Caco-2 (cell line): Measurements from ENCODE around the gene RGMA. TPM values are rescaled to one million over a fixed set of nuclear protein-coding genes. Genes with fewer than 3 reads are reported as not detected.

Source experiments
- BruUV-seq: library from RNA; stranded (reverse); fragments of 400-500 nt; replicated peaks from 2 replicates; lab custom pipeline; 2021; lab: Mats Ljungman, UMichigan
- CTCF ChIA-PET: fragments of 300-600 bp; sonication (Branson Sonifier 250); formaldehyde crosslinking; loops from one replicate; lab custom pipeline; 2022; ENCODE audit warnings: antibody characterized with exemption; lab: Charles Lee
- POLR2A ChIA-PET: fragments of 300-600 bp; sonication (Branson Sonifier 250); formaldehyde crosslinking; loops from one replicate; lab custom pipeline; 2022; ENCODE audit warnings: antibody characterized with exemption; lab: Charles Lee
- DNase-seq, 2 experiments: peaks; one replicate each; pipeline versions ENCODE4 v3.0.0 to v3.0.0-alpha.2; 2020 to 2022
- H3K27me3 ChIP-seq: replicated peaks from 2 replicates; pipeline ENCODE4 v1.6.0; 2011; ENCODE audit warnings: low read length; ENCODE audit not compliant: control insufficient read depth, insufficient read depth
- H3K36me3 ChIP-seq: 2 replicates; pipeline ENCODE4 v1.5.1; 2011; ENCODE audit warnings: low read length; ENCODE audit not compliant: control insufficient read depth, insufficient read depth
- H3K4me1 ChIP-seq: fragments of 250-450 bp; sonication (Bioruptor Pico); 2 replicates; pipeline ENCODE4 v1.5.1; 2020; ENCODE audit warnings: mild to moderate bottlenecking
- H3K4me3 ChIP-seq: 2 replicates; pipeline ENCODE4 v1.5.1; 2011; ENCODE audit warnings: low read depth, mild to moderate bottlenecking, control low read depth, low read length
- H3K9me3 ChIP-seq: fragments of 250-450 bp; sonication (Bioruptor Pico); 2 replicates; pipeline ENCODE4 v1.5.1; 2020; ENCODE audit warnings: mild to moderate bottlenecking, moderate library complexity
- H3K27ac Mint-ChIP-seq: one replicate; pipeline ENCODE4 v1.8.0; 2022; ENCODE audit warnings: mixed read lengths; ENCODE audit not compliant: unreplicated experiment
- H3K27me3 Mint-ChIP-seq: one replicate; pipeline ENCODE4 v1.8.0; 2022; ENCODE audit warnings: mixed read lengths; ENCODE audit not compliant: insufficient read depth, unreplicated experiment
- H3K36me3 Mint-ChIP-seq: one replicate; pipeline ENCODE4 v1.8.0; 2022; ENCODE audit warnings: mild to moderate bottlenecking, mixed read lengths; ENCODE audit not compliant: insufficient read depth, unreplicated experiment
- H3K4me1 Mint-ChIP-seq: one replicate; pipeline ENCODE4 v1.8.0; 2022; ENCODE audit warnings: low read depth, mixed read lengths; ENCODE audit not compliant: unreplicated experiment
- H3K4me3 Mint-ChIP-seq: one replicate; pipeline ENCODE4 v1.8.0; 2022; ENCODE audit warnings: mild to moderate bottlenecking, moderate library complexity, mixed read lengths; ENCODE audit not compliant: unreplicated experiment
- H3K9me3 Mint-ChIP-seq: one replicate; pipeline ENCODE4 v1.8.0; 2022; ENCODE audit warnings: mixed read lengths; ENCODE audit not compliant: unreplicated experiment
- intact Hi-C: fragments of 100-400 bp; cut with micrococcal nuclease; formaldehyde crosslinking; loops from one replicate; pipeline ENCODE4 v1.10.0; 2022; ENCODE audit not compliant: unreplicated experiment
- total RNA-seq: library from RNA; stranded (reverse); gene quantifications from 2 replicates; pipeline ENCODE4 v1.2.3, GENCODE V29; 2022
- TF ChIP-seq, protein P1 (sequence below), 2 experiments: fragments of 200-600 bp in 1 of 2; IDR thresholded peaks; 1 replicate in 1 of 2; 2 replicates in 1 of 2; pipeline versions ENCODE4 v1.5.1 to v1.8.0; 2011 to 2022; ENCODE audit warnings: antibody characterized with exemption in 1 of 2, control low read depth in 1 of 2, inconsistent platforms in 1 of 2, low read depth in 1 of 2, low read length in 1 of 2, mild to moderate bottlenecking in 1 of 2, moderate library complexity in 1 of 2; ENCODE audit not compliant: insufficient read depth in 1 of 2, severe bottlenecking in 1 of 2, unreplicated experiment in 1 of 2

RGMA gene
- total RNA-seq, 1 experiment from 2014 or later, result 4.5 TPM

DNA sequence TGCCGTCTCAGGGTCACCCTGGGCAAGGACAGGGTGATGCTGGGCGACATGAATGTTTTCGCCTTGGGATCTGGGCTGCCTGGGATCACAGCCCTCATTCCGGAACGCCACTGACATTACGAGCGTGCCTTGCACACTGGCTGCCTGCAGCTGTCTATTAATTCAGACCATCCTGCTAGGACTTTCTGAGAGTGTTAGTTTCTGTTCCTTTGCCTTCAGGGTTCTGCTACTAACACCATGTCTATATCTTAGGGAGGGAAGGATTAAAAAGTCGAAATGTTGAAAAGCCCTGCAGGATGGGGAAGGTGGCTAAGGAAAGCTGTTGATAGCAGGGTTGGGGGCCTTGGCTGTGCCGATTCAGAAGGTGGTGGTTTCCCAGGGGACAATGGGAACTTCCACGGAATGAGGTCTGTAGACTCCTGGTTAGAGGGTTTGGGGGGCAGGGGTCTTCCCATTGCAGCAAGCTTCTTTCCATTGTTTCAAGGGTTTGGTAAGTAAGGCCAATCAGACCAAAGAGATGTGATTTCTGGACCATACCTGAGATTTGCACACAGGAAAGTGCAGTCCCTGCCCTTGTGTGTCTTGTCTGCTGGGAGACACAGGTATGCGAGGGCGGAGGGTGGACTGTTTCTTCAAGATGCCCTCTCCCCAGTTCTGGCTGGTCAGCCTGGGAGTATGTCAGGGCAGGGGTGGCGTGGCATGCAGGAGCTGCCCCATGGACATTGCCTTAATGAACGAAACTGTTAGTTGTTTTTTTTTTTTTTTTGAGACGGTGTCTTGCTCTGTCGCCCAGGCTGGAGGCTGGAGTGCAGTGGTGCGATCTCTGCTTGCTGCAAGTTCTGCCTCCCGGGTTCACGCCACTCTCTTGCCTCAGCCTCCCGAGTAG, 50.9 kb downstream of the RGMA start:
- H3K27me3 ChIP-seq, result no peaks in the 10 kb centered on the region
- ChIA-PET POLR2A (no interaction called here), CTCF (interaction anchor here (0.6 to 1.5 kb wide), 4 partner anchors 329 to 1082 kb away, joined by 3 to 8 read pairs (median 4); no protein-coding TSS in a partner anchor)
- H3K4me3 Mint-ChIP-seq, result no peak overlapping the region
- H3K9me3 ChIP-seq, result no peaks in the 10 kb centered on the region
- no peaks in the 10 kb centered on the region for H3K27me3 Mint-ChIP-seq
- no peaks in the 10 kb centered on the region for H3K36me3 ChIP-seq
- TF ChIP-seq, protein P1, sequence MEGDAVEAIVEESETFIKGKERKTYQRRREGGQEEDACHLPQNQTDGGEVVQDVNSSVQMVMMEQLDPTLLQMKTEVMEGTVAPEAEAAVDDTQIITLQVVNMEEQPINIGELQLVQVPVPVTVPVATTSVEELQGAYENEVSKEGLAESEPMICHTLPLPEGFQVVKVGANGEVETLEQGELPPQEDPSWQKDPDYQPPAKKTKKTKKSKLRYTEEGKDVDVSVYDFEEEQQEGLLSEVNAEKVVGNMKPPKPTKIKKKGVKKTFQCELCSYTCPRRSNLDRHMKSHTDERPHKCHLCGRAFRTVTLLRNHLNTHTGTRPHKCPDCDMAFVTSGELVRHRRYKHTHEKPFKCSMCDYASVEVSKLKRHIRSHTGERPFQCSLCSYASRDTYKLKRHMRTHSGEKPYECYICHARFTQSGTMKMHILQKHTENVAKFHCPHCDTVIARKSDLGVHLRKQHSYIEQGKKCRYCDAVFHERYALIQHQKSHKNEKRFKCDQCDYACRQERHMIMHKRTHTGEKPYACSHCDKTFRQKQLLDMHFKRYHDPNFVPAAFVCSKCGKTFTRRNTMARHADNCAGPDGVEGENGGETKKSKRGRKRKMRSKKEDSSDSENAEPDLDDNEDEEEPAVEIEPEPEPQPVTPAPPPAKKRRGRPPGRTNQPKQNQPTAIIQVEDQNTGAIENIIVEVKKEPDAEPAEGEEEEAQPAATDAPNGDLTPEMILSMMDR (IDR thresholded peaks at IDR 0.05; ENCODE audit: insufficient read depth in 1 of 2, low read depth in 1 of 2, low read length in 1 of 2, severe bottlenecking in 1 of 2, unreplicated experiment in 1 of 2), result no peak
- H3K36me3 Mint-ChIP-seq, result peaks cover 8% of the 10 kb centered on the region
- no peaks in the 10 kb centered on the region for H3K4me1 Mint-ChIP-seq
- no peak overlapping the region for H3K4me3 ChIP-seq
- intact Hi-C loops, result loop anchor here (1.0 to 10.0 kb wide), 2 partner anchors 577 to 1082 kb away; no protein-coding TSS in a partner anchor
- no peaks in the 10 kb centered on the region for H3K4me1 ChIP-seq
- H3K9me3 Mint-ChIP-seq, result no peaks in the 10 kb centered on the region
- peak in 1 of 2 experiments; percentile 14 for DNase-seq
- no peak overlapping the region for H3K27ac Mint-ChIP-seq
- no TSS peak for BruUV-seq

DNA sequence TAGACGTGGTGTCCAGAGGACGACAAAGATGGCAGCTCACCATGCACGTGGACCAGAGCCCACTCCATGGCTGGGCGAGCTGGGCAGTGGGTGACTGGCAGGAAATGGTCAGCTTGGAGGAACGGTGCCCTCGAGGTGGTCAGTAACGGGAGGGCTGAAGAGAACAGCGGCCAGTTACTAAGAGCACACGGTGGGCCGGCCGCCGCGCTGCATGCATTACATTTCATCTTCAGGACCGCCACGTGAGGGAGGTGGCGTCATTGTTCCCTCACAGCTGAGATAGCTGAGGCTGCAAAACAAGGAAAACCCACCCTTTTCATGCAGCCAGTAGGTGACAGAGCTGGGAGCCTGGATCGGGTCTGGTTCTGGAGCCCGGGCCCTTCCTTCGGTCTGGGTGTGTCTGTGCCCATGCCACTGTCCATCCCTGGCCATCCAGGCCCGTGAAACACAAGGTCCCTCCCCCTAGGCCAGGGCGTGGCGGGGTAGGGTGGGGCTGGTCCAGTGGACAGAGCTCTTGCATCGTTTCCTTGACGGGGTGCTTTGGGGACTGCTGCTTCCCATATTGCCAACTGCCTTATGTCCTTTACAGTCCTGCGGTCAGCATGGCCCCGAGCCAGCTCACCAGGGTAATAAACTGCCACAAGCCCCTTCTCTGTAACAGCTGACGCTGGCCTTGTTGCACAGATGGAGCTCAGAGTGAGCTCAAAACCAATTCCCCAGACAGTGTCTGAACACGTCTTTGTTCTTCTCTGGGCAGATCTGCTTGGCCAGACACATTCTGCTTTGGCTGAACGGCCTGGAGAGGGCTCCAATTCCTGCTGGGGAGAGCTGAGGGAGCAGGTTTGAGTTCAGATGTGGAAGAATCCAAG, 51.8 kb downstream of the RGMA start:
- no peak overlapping the region for H3K27ac Mint-ChIP-seq
- POLR2A ChIA-PET, result no interaction called here
- no peak overlapping the region for H3K4me3 ChIP-seq
- H3K4me1 ChIP-seq, result no peaks in the 10 kb centered on the region
- no peaks in the 10 kb centered on the region for H3K36me3 ChIP-seq
- no peaks in the 10 kb centered on the region for H3K27me3 ChIP-seq
- H3K4me3 Mint-ChIP-seq, result no peak overlapping the region
- H3K9me3 Mint-ChIP-seq, result no peaks in the 10 kb centered on the region
- H3K27me3 Mint-ChIP-seq, result no peaks in the 10 kb centered on the region
- H3K9me3 ChIP-seq, result no peaks in the 10 kb centered on the region
- CTCF ChIA-PET, result interaction anchor here (0.5 to 1.5 kb wide), 6 partner anchors 32 to 1083 kb away, joined by 3 to 8 read pairs (median 3); no protein-coding TSS in a partner anchor
- TF ChIP-seq, protein P1 (IDR thresholded peaks at IDR 0.05; ENCODE audit: insufficient read depth in 1 of 2, low read depth in 1 of 2, low read length in 1 of 2, severe bottlenecking in 1 of 2, unreplicated experiment in 1 of 2), result no peak
- peaks cover 13% of the 10 kb centered on the region for H3K36me3 Mint-ChIP-seq
- BruUV-seq, result no TSS peak
- H3K4me1 Mint-ChIP-seq, result no peaks in the 10 kb centered on the region
- peak; percentile 29 to 37 for DNase-seq
- intact Hi-C loops, result loop anchor here (1.0 to 10.0 kb wide), 2 partner anchors 578 to 1083 kb away; no protein-coding TSS in a partner anchor
